Middle frontal gyrus (tissue), 1 donor: ENCODE measurements around the gene SLC16A11.
A peak's percentile ranks its signal among the peaks of the same experiment; 100 is the strongest.
"Not testable (repeated sequence)": the region's sequence is repeated elsewhere in the genome, so short reads cannot be mapped to it uniquely, and the experiment has no call there.

Experiments
- DNase-seq: peaks from one replicate; pipeline ENCODE4 v3.0.0-alpha.2; 2015; ENCODE audit warnings: low spot score; ENCODE audit errors: extremely low spot score

SLC16A11 gene

DNA sequence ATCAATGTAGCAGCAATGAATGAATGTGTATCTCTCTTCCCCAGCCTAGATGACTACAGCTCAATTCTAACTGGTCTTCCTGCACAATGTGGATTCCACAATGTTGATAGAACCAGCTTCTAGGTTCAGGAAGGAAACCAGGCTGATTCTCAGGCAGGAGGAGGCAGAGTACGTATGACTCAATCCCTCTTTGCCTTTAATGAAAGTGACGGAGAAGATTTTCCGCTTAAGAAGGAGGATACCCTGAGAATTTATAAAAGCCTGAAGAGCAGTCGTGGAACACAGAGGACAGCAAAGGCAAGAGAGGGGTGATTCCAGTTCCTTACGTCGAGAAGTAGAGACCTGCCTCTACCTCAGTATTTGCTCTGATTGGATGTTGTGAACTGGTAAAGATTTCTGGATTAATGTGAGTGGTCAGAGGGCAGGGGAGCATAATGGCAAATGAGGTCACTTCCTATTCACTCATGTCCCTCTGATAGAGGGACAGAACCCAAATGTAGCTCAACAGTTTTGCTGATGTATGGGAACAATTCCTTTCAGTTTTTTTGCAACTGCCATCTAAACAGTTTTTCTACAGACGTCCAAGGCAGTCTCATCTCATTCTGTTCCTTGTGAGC, 15.0 kb upstream of the SLC16A11 start:
- no peak for DNase-seq

DNA sequence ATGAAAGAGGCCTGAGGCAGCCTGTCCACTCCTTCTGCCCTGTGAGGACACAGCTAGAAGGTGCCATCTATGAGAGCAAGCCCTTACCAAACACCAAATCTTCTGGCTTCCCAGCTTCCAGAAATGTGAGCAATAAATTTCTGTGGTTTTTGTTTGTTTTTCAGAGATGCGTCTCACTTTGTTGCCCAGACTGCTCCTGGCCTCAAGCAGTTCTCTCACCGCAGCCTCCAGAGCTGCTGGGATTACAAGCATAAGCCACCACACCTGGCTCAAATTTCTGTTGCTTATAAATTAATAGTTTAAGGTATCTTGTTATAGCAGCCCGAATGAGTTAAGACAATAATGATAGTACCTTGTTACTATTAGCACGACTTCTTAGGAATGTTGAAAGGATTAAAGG, 12.5 kb upstream of the SLC16A11 start:
- no peak for DNase-seq

DNA sequence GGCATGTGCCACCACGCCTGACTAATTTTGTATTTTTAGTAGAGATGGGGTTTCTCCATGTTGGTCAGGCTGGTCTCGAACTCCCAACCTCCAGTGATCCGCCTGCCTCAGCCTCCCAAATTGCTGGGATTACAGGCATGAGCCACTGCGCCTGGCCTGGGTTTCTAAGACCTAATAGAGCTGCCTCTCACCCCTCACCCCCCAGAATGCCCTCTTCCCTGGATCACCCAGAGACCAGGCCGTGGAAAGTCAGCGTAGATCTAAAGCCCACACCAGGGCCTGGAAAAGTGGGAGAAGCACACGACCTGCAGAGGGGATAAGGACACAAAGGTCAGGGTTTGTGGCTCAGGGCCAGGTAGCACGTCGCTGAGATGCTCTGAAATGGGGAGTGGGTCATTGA, 6.7 kb upstream of the SLC16A11 start:
- DNase-seq: not testable (repeated sequence)

DNA sequence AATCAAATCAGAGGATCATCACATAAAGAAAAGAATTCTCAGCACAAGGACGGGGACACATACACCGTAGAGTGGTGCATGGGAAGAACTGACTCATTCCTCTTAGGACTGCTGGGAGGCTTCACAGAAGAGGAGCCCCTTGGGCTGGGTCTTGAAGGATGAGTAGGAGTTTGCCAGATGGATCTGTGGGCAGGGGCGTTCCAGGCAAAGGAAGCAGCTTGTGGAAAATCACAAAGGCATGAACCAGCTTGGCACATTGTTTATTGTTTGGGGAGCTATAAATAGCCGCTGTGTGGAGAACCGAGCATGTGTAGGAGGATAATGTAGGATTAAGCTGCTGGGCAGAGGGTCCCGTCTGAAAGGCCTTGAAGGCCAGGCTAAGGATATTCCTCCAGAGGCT, 5.1 kb upstream of the SLC16A11 start:
- no peak for DNase-seq

DNA sequence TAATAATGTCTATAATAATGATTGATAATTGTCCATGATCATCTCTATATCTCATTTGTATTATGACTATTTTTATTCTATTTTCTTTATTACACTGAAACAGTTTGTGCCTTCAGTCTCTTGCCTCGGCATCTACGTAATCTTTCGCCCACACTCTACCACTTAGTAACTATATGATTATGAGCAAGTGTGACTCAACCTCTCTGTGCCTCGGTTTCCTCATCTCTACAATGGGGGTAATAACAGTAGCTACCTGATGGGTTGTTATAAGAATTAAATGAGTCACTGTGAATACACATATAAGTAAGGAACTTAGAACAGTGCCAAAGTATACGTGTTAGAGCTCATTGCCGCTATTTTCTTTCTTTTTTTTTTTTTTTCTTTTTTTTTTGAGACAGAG, 3.7 kb upstream of the SLC16A11 start:
- no peak for DNase-seq

DNA sequence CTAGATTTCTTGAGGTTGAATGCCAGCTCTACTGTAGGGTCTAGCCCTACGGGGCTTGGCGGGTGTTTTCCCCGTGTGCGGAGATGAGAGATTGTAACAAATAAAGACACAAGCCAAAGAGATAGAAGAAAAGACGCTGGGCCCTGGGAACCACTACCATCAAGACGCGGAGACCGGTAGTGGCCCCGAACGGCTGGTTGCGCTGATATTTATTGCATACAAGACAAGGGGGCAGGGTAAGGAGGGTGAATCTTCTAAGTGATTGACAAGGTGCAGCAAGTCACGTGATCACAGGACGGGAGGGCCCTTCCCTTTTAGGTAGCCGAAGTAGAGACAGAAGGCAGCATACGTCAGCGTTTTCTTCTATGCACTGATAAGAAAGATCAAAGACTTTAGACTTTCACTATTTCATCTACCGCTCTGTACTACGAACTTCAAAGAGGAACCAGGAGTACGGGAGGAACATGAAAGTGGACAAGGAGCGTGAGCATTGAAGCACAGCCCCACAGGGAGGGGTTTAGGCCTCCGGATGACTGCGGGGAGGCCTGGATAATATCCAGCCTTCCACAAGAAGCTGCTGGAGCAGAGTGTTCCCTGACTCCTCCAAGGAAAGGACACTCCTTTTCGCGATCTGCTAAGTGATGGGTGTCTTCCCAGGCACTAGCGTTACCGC, 3.0 kb upstream of the SLC16A11 start:
- not testable (repeated sequence) for DNase-seq

DNA sequence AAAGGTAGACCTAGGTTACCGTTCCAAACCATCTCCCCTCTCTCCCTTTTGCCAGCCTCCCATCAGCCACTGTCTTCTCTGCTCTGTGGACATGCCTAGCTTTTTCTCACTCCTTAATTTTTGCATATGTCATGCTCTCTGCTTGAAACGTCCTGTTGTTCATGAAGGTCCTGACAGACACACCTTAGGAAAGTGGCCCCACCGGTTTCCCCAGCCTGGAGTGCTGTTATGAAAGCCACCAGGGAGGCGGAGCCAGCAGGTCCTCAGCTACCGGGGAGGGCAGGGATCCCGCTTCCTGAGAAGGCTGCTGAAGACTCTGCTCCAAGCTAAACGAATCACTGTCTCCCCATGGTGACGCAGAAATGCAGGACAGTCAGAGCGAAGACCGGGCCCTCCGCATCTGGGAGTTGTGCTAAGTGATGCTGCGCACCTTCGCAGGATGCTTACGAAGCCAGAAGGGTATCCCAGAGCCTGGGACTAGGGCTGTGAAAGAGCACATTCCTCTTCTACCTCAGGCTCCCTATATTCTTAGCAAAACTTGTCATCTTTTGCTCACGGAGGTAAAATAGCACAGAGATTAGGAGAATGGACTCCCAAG, 2.3 kb upstream of the SLC16A11 start:
- peak; percentile 47 for DNase-seq

DNA sequence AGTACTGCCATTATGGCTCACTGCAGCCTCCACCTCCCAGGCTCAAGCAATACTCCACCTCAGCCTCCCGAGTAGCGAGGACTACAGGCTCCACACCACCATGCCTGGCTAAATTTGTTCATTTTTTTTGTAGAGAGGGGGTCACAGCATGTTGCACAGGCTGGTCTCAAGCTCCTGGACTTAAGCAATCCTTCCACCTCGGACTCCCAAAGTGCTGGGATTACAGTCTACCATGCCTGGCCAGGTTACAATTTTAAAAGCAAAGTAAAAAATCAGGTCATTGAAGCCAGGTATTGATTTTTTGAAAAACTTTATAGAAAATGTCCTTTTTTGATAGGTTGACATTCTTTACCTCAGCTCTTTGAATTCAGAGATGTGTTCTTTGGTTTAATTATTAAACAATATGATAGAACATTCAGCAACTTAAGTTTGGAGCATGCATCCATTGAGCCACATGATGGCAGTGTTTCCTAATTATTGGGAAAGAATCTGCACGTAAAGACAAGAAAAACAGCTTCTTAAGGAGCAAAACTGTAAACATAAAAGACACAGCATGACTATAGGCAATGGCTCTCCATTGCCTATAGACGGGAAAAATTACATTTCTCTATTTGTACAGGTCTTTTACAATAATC, 1.7 kb upstream of the SLC16A11 start:
- peak; percentile 50 for DNase-seq

DNA sequence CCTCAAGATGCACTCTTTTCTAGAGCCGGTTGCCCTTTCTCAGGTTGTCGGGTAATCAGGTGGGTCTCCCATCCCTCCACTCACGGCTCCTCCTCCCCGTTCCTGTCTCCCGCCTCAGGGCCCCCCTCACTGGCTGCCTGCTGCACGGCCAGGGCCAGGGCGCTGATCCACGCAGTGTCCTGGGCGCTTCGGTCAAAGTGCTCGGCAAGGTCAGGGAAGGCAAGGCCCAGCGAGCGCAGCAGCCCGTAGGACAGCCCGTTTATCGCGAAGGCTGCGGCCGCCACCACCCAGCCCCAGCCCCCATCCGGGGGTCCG, 753 bp downstream of the SLC16A11 start:
- DNase-seq: no peak

DNA sequence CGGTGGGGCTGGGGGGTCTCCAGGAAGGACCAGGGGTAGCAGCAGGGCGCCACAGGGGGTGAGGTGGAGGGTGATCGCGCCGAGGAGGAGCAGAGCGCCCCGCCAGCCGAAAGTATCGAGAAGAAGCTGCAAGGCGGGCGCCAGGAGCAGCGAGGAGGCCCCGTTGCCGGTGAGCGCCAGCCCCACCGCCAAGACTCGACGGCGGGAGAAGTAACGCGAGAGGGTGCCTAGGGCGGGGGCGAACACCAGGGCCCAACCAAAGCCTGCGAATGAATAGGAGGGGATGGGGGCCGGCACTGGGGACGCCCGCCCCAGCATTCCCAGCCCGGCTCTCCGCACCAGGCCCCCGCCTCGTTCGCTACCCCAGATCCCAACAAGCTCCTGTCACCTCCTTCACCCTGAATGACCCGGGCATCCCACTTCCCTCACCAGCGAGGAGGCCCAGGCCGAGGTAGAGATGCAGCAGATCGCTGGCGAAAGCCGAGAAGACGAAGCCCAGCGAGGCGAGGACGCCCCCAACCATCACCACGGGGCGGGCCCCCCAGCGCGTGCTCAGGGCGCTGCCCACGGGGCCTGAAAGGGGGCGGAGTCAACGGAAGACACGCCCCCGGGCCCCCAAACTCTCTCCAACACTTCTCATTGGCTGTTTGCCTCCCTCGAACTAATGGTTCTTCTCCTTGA, 1.3 kb downstream of the SLC16A11 start:
- no peak for DNase-seq

DNA sequence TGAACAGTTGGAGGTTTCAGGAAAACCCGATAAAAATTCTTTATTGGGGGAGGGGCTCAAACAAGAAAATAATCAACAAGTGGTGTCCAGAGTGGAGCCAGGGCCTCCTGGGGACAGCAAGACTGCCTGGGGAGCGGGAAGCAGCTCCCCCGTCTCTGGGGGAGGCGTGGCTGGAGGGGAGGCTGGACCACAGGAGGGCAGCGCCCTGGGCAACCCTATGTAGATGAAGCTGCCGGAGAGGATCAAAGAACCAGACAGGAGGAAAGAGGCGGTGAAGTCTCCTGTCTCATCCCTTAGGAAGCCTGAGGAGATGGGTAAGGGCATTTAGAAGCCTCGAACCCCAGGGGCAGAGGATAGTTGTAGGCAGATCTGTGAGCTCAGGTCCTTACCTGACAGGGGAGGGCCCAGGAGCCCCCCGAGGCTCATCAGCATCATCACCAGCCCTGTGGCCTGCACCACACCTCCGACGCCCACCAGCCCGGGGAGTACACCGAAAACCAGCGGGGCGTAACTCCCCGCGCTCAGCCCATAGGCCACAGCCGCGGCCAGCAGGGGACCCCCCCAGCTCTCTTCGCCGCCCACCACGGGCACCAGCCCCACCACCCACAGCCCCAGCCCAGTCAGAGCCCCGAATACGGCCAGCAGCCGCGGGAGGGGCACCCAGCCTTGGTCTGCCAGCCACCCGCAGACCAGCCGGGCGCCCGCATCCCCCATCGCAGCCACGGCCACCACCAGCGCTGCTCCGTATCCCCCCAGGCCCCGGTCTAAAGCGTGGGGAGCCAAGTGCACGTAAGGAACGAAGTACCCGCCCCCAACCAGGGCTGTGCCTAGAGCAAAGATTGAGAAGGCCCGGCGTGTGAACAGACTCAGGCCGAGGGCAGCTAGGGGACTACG, 2.0 kb downstream of the SLC16A11 start:
- DNase-seq: no peak

DNA sequence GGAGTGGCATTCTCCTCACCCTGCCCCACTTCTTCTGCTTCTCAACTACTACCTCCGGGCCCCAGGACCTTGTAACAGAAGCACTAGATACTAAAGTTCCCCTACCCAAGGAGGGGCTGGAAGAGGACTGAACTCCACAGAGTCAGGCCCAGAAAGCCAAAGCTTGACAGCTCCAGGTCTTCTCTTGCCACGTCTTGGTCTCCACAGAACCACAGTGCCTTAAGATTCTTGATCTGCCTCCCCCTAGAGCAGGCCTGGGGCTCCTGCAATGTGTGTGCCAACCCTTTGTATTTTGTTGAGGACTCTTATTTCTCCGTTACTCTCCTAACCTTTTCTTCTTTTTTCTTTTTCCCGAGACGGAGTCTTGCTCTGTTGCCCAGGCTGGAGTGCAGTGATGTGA, 4.1 kb downstream of the SLC16A11 start:
- DNase-seq: no peak

DNA sequence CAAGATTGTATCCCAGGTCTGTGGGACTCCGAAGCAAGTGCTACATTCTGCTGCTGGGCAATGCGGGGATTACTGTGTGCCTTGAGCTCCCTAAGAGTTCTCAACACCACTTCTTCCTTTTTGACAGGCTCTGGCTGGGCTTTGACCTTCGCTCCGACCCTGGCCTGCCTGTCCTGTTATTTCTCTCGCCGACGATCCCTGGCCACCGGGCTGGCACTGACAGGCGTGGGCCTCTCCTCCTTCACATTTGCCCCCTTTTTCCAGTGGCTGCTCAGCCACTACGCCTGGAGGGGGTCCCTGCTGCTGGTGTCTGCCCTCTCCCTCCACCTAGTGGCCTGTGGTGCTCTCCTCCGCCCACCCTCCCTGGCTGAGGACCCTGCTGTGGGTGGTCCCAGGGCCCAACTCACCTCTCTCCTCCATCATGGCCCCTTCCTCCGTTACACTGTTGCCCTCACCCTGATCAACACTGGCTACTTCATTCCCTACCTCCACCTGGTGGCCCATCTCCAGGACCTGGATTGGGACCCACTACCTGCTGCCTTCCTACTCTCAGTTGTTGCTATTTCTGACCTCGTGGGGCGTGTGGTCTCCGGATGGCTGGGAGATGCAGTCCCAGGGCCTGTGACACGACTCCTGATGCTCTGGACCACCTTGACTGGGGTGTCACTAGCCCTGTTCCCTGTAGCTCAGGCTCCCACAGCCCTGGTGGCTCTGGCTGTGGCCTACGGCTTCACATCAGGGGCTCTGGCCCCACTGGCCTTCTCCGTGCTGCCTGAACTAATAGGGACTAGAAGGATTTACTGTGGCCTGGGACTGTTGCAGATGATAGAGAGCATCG, 5.6 kb downstream of the SLC16A11 start:
- DNase-seq: no peak

DNA sequence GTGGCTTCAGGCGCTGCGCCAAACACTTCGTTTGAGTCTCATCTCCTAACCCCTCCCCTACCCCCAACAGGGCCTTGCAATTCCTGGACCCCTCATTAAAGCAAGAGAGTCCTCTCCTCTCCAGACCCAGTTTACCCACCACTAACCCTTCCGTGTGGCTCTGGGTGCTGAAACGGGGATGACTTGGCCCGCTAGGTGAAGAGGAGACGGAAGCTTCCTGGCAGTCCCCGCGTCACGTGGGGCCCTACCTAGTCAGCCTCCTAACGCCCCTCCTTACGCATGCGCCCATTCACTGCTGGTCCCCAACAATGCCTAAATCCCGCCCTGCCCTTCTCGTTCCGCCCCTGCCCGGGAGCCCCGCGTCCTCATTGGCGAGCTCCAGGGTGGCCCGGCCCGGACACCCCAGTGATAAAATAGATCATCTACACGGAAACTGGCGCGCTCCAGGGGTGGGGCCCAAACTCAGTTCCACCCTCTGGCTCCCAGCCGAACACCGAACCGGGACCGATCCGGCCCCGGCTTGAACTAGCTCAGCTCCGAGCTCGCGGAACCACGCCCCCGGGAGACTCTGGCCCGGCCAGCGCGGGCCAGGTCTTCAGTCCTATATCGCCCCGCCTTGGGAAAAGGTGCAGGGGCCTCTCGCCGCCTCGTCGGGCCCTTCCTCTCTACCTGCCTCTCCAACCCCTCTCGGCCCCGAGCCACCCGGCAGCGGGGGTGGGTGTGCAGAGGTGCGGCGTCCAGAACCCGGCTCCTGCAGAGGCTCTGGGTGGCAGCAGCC, 8.1 kb downstream of the SLC16A11 start, which contains the start of gene SLC16A13:
Gene SLC16A13 (plus strand): TSS at position 425 of the 778 bp plus-strand sequence. CDS start 368 bp downstream, outside the sequence.
- DNase-seq: peak; percentile 82

DNA sequence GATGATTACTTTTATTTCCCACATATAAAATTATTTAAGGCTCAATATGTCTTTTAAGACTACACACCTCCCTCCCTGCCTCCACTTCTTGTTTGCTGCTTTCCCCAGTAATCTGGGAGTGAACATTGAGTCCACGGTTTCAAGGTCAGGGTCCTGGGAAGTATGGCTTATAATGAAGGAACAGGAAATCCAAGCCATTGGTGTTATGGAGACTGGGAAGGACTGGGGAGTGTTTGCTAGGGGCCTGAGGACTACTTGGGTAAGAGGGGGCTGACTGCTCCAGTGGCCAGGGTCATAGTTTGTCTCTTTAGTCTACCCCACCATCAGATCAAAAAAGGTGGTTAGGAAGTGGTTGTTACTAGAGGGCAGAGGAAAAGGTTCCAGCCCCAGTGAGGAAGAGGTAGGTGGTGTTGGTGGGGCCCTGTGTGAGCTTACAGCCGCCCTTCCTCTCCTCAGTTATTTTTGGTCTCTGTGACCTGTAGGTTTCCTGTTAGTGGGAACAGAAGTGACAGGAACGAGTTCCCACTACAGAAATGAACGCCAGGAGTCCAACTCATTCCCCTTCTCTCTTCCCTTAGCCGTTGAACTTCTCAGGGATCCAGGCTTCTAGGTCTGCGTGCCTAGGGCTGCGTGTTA, 8.8 kb downstream of the SLC16A11 start:
- DNase-seq: no peak

DNA sequence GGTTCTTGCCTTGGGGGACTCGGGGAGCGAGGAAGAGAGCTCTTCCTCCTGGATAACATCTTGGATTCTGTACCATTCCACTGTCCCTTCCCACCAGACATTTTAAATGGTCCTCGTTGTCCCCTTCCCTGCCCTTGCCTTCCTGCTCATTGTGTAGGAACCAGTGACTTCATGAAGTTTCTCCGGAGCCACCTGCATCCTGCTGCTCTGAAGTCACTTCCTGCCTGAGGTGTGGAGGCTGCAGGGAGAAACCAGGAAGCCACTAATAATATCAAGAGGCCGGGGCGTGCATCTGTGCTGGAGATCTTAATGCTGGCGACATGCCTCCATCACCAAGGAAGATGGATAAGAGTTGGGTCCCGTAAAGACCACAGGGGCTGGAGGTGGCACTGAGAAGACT, 14.2 kb downstream of the SLC16A11 start:
- no peak for DNase-seq

DNA sequence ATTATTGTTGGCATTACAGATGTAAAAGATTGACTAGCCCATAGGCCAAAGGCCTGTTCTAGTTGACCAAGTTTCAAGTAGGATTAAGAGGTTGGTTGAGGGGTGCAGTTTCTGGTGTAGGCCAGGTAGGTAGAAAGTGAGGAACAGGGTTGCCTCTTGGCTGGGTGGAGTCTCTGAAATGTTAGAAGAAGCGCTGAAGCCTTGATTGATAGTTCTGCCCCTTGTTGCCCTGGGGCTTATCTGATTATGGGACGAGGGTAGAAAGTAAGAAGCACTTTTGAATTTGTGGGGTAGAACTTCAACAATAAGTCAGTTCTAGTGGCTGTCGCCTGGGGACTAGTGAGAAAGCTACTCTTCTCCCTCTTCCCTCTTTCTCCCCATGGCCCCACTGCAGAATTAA, 14.8 kb downstream of the SLC16A11 start:
- no peak for DNase-seq

DNA sequence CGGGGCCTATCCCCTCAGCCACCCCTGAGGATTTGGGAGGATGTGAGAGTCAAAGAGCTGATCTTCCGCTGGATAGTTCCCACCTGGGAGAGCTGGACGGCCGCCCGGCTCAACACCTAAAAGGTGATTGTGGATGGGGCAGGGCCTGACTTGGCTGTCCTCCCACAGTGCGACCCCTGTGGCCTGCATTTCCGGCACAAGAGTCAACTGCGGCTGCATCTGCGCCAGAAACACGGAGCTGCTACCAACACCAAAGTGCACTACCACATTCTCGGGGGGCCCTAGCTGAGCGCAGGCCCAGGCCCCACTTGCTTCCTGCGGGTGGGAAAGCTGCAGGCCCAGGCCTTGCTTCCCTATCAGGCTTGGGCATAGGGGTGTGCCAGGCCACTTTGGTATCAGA, 16.6 kb downstream of the SLC16A11 start:
- no peak for DNase-seq
